ENCODE measurements around the gene LDLR.
A peak's percentile ranks its signal among the peaks of the same experiment; 100 is the strongest.

The LDLR gene

GRCh38 chr19:11181488-11181887 lies 92.2 kb downstream of the LDLR start:
- no peak for TF ChIP-seq CTCF (conservative IDR thresholded peaks at IDR 0.05; ENCODE audit: low read depth)
- H3K27ac ChIP-seq: peak overlapping the region; percentile 15; the same call in 1 of the 2 replicates
- ChIA-PET POLR2A (ENCODE audit: low non-redundant PET) (interaction anchor here (0.7 kb wide), 1 partner anchor 157 kb away, joined by 3 read pairs; no protein-coding TSS in a partner anchor), CTCF (no interaction called here)
- DNase-seq (ENCODE audit: low spot score): no peak

Data from RWPE1 (cell line).